Endothelial cell of umbilical vein (primary cell): Measurements from ENCODE around the gene BIN1. TPM values are rescaled to one million over a fixed set of nuclear protein-coding genes. Genes with fewer than 3 reads are reported as not detected.

Experiments used
- BruUV-seq: library from RNA; stranded (reverse); fragments of 400-500 nt; replicated peaks from 2 replicates; lab custom pipeline; 2021; lab: Mats Ljungman, UMichigan
- CTCF ChIA-PET: fragments of 300-600, 350-600 bp; sonication (Branson Sonifier 250); formaldehyde crosslinking; loops from one replicate; lab custom pipeline; 2021; ENCODE audit warnings: antibody characterized with exemption, inconsistent platforms; lab: Charles Lee
- POLR2A ChIA-PET: fragments of 300-600, 350-600 bp; sonication (Branson Sonifier 250); formaldehyde crosslinking; loops from one replicate; lab custom pipeline; 2021; ENCODE audit warnings: antibody characterized with exemption, inconsistent platforms; lab: Charles Lee
- DNase-seq: peaks from one replicate; pipeline ENCODE4 v3.0.0-alpha.2; 2011; ENCODE audit warnings: low read depth, low spot score
- FAIRE-seq: peaks from 2 replicates; lab custom pipeline; 2011; peaks lifted over from hg19 to GRCh38; lab: Jason Lieb, UNC
- H2AFZ ChIP-seq: 2 replicates; pipeline ENCODE4 v1.6.0; 2012; ENCODE audit warnings: low read depth, low read length, control low read depth, inconsistent platforms
- H3K27ac ChIP-seq: 2 replicates; pipeline ENCODE4 v1.5.1; 2011; ENCODE audit warnings: low read depth, mild to moderate bottlenecking, control low read depth, low read length, moderate library complexity; ENCODE audit not compliant: insufficient read depth
- H3K27me3 ChIP-seq, 2 experiments: 2 replicates each; pipeline versions ENCODE4 v1.6.0 to v1.6.1; 2011; ENCODE audit warnings: low read length in 2 of 2, mixed read lengths in 1 of 2; ENCODE audit not compliant: control insufficient read depth in 2 of 2, insufficient read depth in 2 of 2
- H3K36me3 ChIP-seq, 2 experiments: 2 replicates in 1 of 2; 3 replicates in 1 of 2; pipeline ENCODE4 v1.5.1; 2011; ENCODE audit warnings: low read length in 2 of 2, mild to moderate bottlenecking in 1 of 2, moderate library complexity in 1 of 2; ENCODE audit not compliant: control insufficient read depth in 2 of 2, insufficient read depth in 2 of 2; ENCODE audit errors: extremely low read depth in 1 of 2
- H3K4me1 ChIP-seq: 3 replicates; pipeline ENCODE4 v1.5.1; 2011; ENCODE audit warnings: mild to moderate bottlenecking, low read length; ENCODE audit not compliant: control insufficient read depth, insufficient read depth; ENCODE audit errors: extremely low read depth
- H3K4me2 ChIP-seq: 2 replicates; pipeline ENCODE4 v1.6.1; 2011; ENCODE audit warnings: low read length, control low read depth, mixed read lengths; ENCODE audit not compliant: insufficient read depth
- H3K4me3 ChIP-seq, 3 experiments: fragments of 200-600 bp in 1 of 3; sonication (generic), shearing (Covaris generic) in 1 of 3; replicated peaks in 1 of 3; 2 replicates each; pipeline ENCODE4 v1.5.1; 2011 to 2016; ENCODE audit warnings: control low read depth in 3 of 3, low read length in 3 of 3, mild to moderate bottlenecking in 2 of 3, inconsistent platforms in 1 of 3, low read depth in 1 of 3, moderate library complexity in 1 of 3; ENCODE audit not compliant: insufficient read depth in 1 of 3
- H3K79me2 ChIP-seq: 2 replicates; pipeline ENCODE4 v1.6.0; 2012; ENCODE audit warnings: low read length, inconsistent platforms; ENCODE audit not compliant: control insufficient read depth, insufficient read depth
- H3K9ac ChIP-seq: replicated peaks from 2 replicates; pipeline ENCODE3; 2011; ENCODE audit warnings: low read length, control low read depth; ENCODE audit not compliant: insufficient read depth; ENCODE audit errors: extremely low read depth
- H3K9me1 ChIP-seq: replicated peaks from 3 replicates; pipeline ENCODE4 v1.6.0; 2011; ENCODE audit warnings: mild to moderate bottlenecking, low read length; ENCODE audit not compliant: control insufficient read depth, insufficient read depth; ENCODE audit errors: extremely low read depth
- H3K9me3 ChIP-seq: replicated peaks from 2 replicates; pipeline ENCODE4 v1.5.1; 2012; ENCODE audit warnings: low read length, inconsistent platforms; ENCODE audit not compliant: control insufficient read depth, insufficient read depth
- H4K20me1 ChIP-seq: replicated peaks from 2 replicates; pipeline ENCODE3; 2011; ENCODE audit warnings: mild to moderate bottlenecking, low read length; ENCODE audit not compliant: control insufficient read depth, insufficient read depth; ENCODE audit errors: extremely low read depth
- CTCF ChIP-seq, 2 donors: IDR thresholded peaks; 1 replicate in 1 of 2; 2 replicates in 1 of 2; pipeline ENCODE4 v1.5.1; 2011; ENCODE audit warnings: low read length in 2 of 2, mild to moderate bottlenecking in 2 of 2, moderate library complexity in 2 of 2, control low read depth in 1 of 2, inconsistent platforms in 1 of 2, low read depth in 1 of 2; ENCODE audit not compliant: insufficient read depth in 1 of 2; ENCODE audit errors: extremely low read depth in 1 of 2
- EZH2 ChIP-seq: IDR thresholded peaks from 2 replicates; pipeline ENCODE4 v1.6.1; 2012; ENCODE audit warnings: borderline replicate concordance, low read depth, mild to moderate bottlenecking, moderate library complexity, low read length, inconsistent platforms; ENCODE audit not compliant: severe bottlenecking
- FOS ChIP-seq: IDR thresholded peaks from 2 replicates; pipeline ENCODE4 v1.6.1; 2011; ENCODE audit warnings: mild to moderate bottlenecking, low read length, moderate library complexity, borderline replicate concordance; ENCODE audit not compliant: insufficient read depth
- GATA2 ChIP-seq: IDR thresholded peaks from 2 replicates; pipeline ENCODE4 v1.7.0; 2011; ENCODE audit warnings: low read depth, mild to moderate bottlenecking, moderate library complexity, mixed read lengths, low read length; ENCODE audit not compliant: insufficient read length, insufficient read depth
- JUN ChIP-seq: IDR thresholded peaks from 2 replicates; pipeline ENCODE4 v1.6.1; 2011; ENCODE audit warnings: borderline replicate concordance, low read depth; ENCODE audit not compliant: insufficient read length, insufficient read depth
- MAX ChIP-seq: IDR thresholded peaks from 2 replicates; pipeline ENCODE4 v1.6.1; 2011; ENCODE audit not compliant: insufficient read depth, insufficient read length
- MYC ChIP-seq: IDR thresholded peaks from one replicate; pipeline ENCODE4 v1.6.1; 2011; ENCODE audit warnings: mild to moderate bottlenecking, low read depth, low read length
- POLR2A ChIP-seq: IDR thresholded peaks from 2 replicates; pipeline ENCODE4 v1.6.1; 2012; ENCODE audit warnings: low read depth, mild to moderate bottlenecking, control low read depth, low read length
- POLR2AphosphoS5 ChIP-seq: IDR thresholded peaks from 2 replicates; pipeline ENCODE4 v1.6.1; 2012; ENCODE audit warnings: low read depth, mild to moderate bottlenecking, control low read depth, low read length, moderate library complexity; ENCODE audit not compliant: insufficient read depth
- dilution Hi-C: fragments of 300-500 bp; cut with MboI; formaldehyde crosslinking; loops from one replicate; pipeline ENCODE4 v1.15.0; 2019; ENCODE audit warnings: low sequenced_read_pairs; ENCODE audit not compliant: extremely low pct_ligation_motif_present
- intact Hi-C: fragments of 100-400 bp; cut with micrococcal nuclease; formaldehyde crosslinking; loops from one replicate; pipeline ENCODE4 v1.10.0; 2022
- polyA plus RNA-seq, 4 experiments: library from polyadenylated mRNA; depleted of rRNA in 3 of 4; stranded (reverse) in 3 of 4; unstranded in 1 of 4; fragments of >200 nt; gene quantifications; 2 replicates each; pipeline versions ENCODE4 v1.2.1 to v1.2.3, GENCODE V29; 2011 to 2012; ENCODE audit warnings: missing spikeins in 1 of 4
- total RNA-seq: library from RNA; stranded (reverse); gene quantifications from 2 replicates; pipeline ENCODE4 v1.2.3, GENCODE V29; 2021

BIN1 gene
- total and polyA plus RNA-seq, 2 donors (not counting 3 experiments of a cell fraction or from before 2014, with no cell fraction given): 26.3 to 36.9 TPM

DNA sequence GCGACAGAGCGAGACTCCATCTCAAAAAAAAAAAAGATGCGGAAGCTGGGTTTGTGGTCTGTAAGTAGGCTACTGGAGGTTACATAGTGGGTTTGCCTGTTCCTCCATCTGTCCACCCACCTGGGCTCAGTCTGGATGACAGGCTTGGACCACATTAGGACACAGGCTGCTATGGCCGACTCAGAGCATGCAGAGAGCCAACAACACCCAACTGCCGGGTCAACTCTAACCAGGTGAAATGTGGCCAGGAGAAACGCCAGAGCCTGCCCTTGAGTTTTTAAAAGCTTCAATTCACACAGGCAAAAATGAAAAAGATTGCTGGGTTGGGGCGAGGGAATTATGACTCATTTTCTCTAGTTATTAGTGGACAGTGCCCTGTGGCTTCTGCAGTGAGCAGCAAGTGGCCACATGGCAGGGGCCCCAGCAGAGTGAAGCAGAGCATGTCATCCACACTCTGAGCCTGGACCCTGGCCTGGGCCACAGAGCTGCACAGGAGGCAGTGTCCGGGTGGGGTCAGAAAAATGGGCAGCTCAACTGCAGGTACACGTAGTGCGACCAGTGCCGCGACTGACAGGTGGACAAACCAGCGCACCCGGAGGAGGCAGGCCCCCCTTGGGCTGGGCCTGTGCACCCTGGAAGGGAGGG, 67.4 kb downstream of the BIN1 start:
- Histone ChIP-seq H2AFZ (no peak overlapping the region), H3K9me1 (no peaks in the 10 kb centered on the region), H3K9ac (no peak overlapping the region), H3K4me2 (no peak overlapping the region), H3K9me3 (no peaks in the 10 kb centered on the region), H3K4me1 (no peaks in the 10 kb centered on the region), H3K27me3 (peaks cover 0 to 2% of the 10 kb centered on the region in 2 experiments), H3K36me3 (no peaks in the 10 kb centered on the region), H3K4me3 (no peak overlapping the region), H4K20me1 (no peaks in the 10 kb centered on the region), H3K27ac (no peak overlapping the region), H3K79me2 (no peaks in the 10 kb centered on the region)
- no peak for TF ChIP-seq POLR2AphosphoS5
- no peak for TF ChIP-seq MAX
- TF ChIP-seq MYC: no peak
- no peak for TF ChIP-seq GATA2
- CTCF ChIA-PET: interaction anchor here (1.3 kb wide), 1 partner anchor 67 kb away, joined by 3 read pairs; no protein-coding TSS in a partner anchor
- intact Hi-C loops (no loop called here), dilution Hi-C loops (no loop called here)
- DNase-seq (no peak), FAIRE-seq (no peak)
- POLR2A ChIA-PET: no interaction called here
- BruUV-seq: no TSS peak

- ChIA-PET POLR2A (no interaction called here), CTCF (no interaction called here)
- no peaks in the 10 kb centered on the region for H3K9me3 ChIP-seq
- intact Hi-C loops (no loop called here), dilution Hi-C loops (no loop called here)
- H3K4me1 ChIP-seq: no peaks in the 10 kb centered on the region
- no peak overlapping the region for H2AFZ ChIP-seq
- no peak overlapping the region for H3K9ac ChIP-seq
- no peaks in the 10 kb centered on the region for H3K79me2 ChIP-seq
- DNase-seq (no peak), FAIRE-seq (no peak)
- peaks cover 0 to 2% of the 10 kb centered on the region in 2 experiments for H3K27me3 ChIP-seq
- TF ChIP-seq MAX (no peak), POLR2AphosphoS5 (no peak), JUN (no peak), FOS (no peak), GATA2 (no peak), MYC (no peak), CTCF (IDR thresholded peaks at IDR 0.05; ENCODE audit: extremely low read depth in 1 of 2, insufficient read depth in 1 of 2, low read depth in 1 of 2, low read length in 2 of 2) (no peak), EZH2 (no peak), POLR2A (no peak)
- H3K9me1 ChIP-seq: no peaks in the 10 kb centered on the region
- H4K20me1 ChIP-seq: no peaks in the 10 kb centered on the region
- no TSS peak for BruUV-seq
- no peak overlapping the region for H3K4me2 ChIP-seq
- H3K36me3 ChIP-seq: no peaks in the 10 kb centered on the region
- no peak overlapping the region for H3K4me3 ChIP-seq
- H3K27ac ChIP-seq: no peak overlapping the region
Observed at GRCh38 chr2:127037476-127037875, 69.5 kb downstream of the BIN1 start.
